Gastroesophageal sphincter (tissue), 4 donors: Measurements from ENCODE around the gene KRTAP17-1. TPM values are rescaled to one million over a fixed set of nuclear protein-coding genes. Genes with fewer than 3 reads are reported as not detected.

ENCODE experiments used
- ATAC-seq: fragments of 150-250 bp; one replicate; pipeline ENCODE4 v1.9.1; 2016; ENCODE audit warnings: mild to moderate bottlenecking, moderate library complexity
- H3K27ac ChIP-seq, 4 donors: fragments of 200-600 bp; sonication (generic) in 3 of 4; 1 replicate in 3 of 4; 2 replicates in 1 of 4; pipeline ENCODE4 v1.5.1; 2016 to 2019
- H3K27me3 ChIP-seq: fragments of 200-600 bp; sonication (generic); one replicate; pipeline ENCODE4 v1.5.1; 2019
- H3K36me3 ChIP-seq, 2 donors: fragments of 200-600 bp; sonication (generic); one replicate each; pipeline ENCODE4 v1.5.1; 2019; ENCODE audit warnings: control low read depth in 1 of 2
- H3K4me1 ChIP-seq, 3 donors: fragments of 200-600 bp; sonication (generic); 1 replicate in 2 of 3; 2 replicates in 1 of 3; pipeline ENCODE4 v1.5.1; 2016 to 2019; ENCODE audit warnings: control low read depth in 2 of 3
- H3K4me3 ChIP-seq, 2 donors: fragments of 200-600 bp; sonication (generic); one replicate each; pipeline ENCODE4 v1.5.1; 2019; ENCODE audit warnings: mild to moderate bottlenecking in 1 of 2, moderate library complexity in 1 of 2
- H3K9me3 ChIP-seq, 3 donors: fragments of 200-600 bp; sonication (generic); one replicate each; pipeline ENCODE4 v1.5.1; 2017 to 2019; ENCODE audit warnings: control low read depth in 2 of 3
- CTCF ChIP-seq, 4 experiments: fragments of 200-600 bp in 2 of 4; fragments of 450-650 bp in 2 of 4; sonication (generic) in 1 of 4; IDR thresholded peaks; one replicate each; pipeline ENCODE4 v1.5.1; 2017 to 2019; ENCODE audit warnings: antibody characterized with exemption in 4 of 4, mild to moderate bottlenecking in 2 of 4, moderate library complexity in 2 of 4
- EP300 ChIP-seq: sonication (generic); formaldehyde crosslinking; IDR thresholded peaks from one replicate; pipeline ENCODE4 v1.6.1; 2017; ENCODE audit warnings: antibody characterized with exemption, mild to moderate bottlenecking
- POLR2A ChIP-seq, 2 donors: fragments of 450-650 bp; IDR thresholded peaks; one replicate each; pipeline ENCODE4 v1.6.1; 2017; ENCODE audit warnings: antibody characterized with exemption in 2 of 2, mild to moderate bottlenecking in 2 of 2, moderate library complexity in 1 of 2
- POLR2AphosphoS5 ChIP-seq: sonication (generic); formaldehyde crosslinking; IDR thresholded peaks from one replicate; pipeline ENCODE4 v1.6.1; 2017; ENCODE audit warnings: antibody characterized with exemption
- WGBS, 2 donors: methylation state at CpG; one replicate each; pipeline ENCODE4 v1.1.5; 2018; ENCODE audit warnings: low coverage in 1 of 2; 5-methylcytosine and 5-hydroxymethylcytosine counted together
- total RNA-seq, 4 donors: library from RNA; depleted of rRNA; stranded (reverse); fragments of >200 nt; gene quantifications; one replicate each; pipeline ENCODE4 v1.1.0, GENCODE V29; 2016

Gene KRTAP17-1
- total RNA-seq: not detected

DNA sequence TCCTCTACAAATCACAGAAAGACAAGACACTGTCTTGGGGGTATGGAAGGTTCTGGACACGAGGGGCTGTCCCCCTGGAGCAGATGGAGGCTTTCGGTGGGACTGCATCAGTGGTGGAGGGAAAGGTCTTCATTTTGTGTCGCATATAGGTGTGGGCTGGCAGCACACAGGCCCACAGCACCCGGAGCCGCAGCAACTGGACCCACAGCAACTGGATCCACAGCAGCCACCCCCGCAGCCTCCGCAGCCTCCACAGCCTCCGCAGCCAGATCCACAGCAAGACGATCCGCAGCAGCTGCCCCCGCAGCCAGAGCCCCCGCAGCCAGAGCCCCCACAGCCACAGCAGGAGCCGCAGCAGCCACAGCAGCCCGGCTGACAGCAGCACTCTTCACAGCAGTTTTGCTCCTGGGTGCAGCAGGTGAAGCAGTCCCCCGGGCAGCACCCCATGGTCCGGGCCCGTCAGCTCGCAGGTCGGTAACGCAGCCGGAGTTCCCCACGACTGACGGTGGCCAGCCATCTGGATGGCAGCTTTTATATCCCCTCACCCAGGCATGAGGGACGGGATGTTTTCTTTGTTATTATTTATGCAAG, at the start of gene KRTAP17-1:
Gene KRTAP17-1, minus strand, starts transcription at position 507 of the 591 bp plus-strand sequence. Its CDS starts 60 bp downstream, at position 447.
- H3K9me3 ChIP-seq: peaks cover 0 to 11% (median 0%) of the 10 kb centered on the region in 3 donors
- no peak within 1 kb of the TSS for H3K27ac ChIP-seq
- no peaks in the 10 kb centered on the region for H3K36me3 ChIP-seq
- no peak for ATAC-seq
- 76 to 96% methylated on average over 3 of the region's 24 CpGs for WGBS, 2 donors
- TF ChIP-seq POLR2AphosphoS5: no peak
- TF ChIP-seq EP300: no peak
- no peak for TF ChIP-seq POLR2A (IDR thresholded peaks at IDR 0.05)
- TF ChIP-seq CTCF (IDR thresholded peaks at IDR 0.05): no peak
- H3K27me3 ChIP-seq: peaks cover 23% of the 10 kb centered on the region
- H3K4me3 ChIP-seq: no peak within 1 kb of the TSS
- H3K4me1 ChIP-seq: no peaks in the 10 kb centered on the region

GRCh38 chr17:41363881-41364280, 48.4 kb upstream of the KRTAP17-1 start:
- no peak for TF ChIP-seq POLR2A (IDR thresholded peaks at IDR 0.05)
- TF ChIP-seq EP300: no peak
- no peak for TF ChIP-seq CTCF (IDR thresholded peaks at IDR 0.05)
- TF ChIP-seq POLR2AphosphoS5: no peak
- WGBS, 2 donors: 80 to 88% methylated on average over 1 to 2 of the region's 2 CpGs
- Histone ChIP-seq H3K27ac (no peak overlapping the region), H3K4me3 (no peak overlapping the region), H3K4me1 (no peaks in the 10 kb centered on the region), H3K9me3 (no peaks in the 10 kb centered on the region), H3K36me3 (no peaks in the 10 kb centered on the region), H3K27me3 (no peaks in the 10 kb centered on the region)
- no peak for ATAC-seq

DNA sequence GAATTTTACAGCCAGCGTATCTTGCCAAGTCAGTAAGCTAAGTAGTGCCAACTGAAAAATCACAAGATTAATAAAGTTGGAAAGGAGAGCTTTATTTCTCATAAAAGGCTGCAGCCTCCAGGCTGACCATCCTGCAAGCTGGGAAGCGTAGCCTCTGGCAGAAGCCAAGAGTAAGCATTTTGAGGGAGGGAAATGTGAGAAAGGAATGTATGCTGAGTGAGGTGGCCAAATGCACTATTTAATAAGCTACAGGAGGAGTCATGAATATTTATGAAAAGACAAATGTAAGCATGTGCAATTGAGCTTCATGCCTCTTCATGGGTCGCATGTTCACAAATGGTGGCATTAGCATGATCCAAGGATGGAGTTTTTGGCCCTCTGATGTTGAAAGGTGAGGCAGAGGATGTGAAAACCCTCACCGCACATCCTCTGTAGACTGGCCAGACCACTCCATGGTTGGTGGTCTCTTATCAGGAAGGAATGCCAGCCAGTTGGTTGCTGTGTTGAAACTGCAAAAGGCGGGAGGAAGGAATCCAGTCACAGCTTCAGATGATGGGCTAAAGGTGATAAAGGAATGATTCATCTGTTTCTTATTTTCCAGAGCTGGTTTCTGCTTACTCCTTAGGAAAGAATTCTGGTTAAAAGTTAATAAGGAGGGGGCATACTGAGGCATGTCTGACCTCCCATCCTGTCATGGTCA, 44.9 kb upstream of the KRTAP17-1 start:
- no peak overlapping the region for H3K27ac ChIP-seq
- no peaks in the 10 kb centered on the region for H3K4me1 ChIP-seq
- TF ChIP-seq EP300 (no peak), POLR2A (IDR thresholded peaks at IDR 0.05) (no peak), CTCF (IDR thresholded peaks at IDR 0.05) (no peak), POLR2AphosphoS5 (no peak)
- no peak overlapping the region for H3K4me3 ChIP-seq
- no peaks in the 10 kb centered on the region for H3K27me3 ChIP-seq
- whole genome bisulfite sequencing, 2 donors: 67 to 76% methylated on average over 3 to 5 of the region's 5 CpGs
- H3K36me3 ChIP-seq: no peaks in the 10 kb centered on the region
- ATAC-seq: no peak
- H3K9me3 ChIP-seq: peaks cover 0 to 4% (median 0%) of the 10 kb centered on the region in 3 donors

DNA sequence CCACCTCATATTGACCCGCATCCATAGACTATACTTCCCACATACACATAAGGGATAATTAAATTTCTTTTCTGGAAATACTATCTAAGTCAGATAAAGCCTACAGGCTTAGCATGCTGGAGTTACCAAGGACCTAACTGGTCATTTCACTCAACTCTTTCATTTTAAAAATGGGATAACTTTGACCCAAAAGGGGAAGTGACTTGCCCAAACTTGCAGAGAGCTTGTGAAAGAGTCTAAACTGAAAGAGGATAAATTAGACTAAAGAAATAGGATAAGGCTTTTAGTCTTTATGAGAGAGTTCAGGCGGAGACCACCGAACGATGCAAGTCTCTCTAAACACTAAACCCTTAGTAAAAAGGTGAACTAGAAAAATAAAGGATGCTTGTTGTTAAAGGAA, 39.0 kb upstream of the KRTAP17-1 start:
- no peak overlapping the region for H3K27ac ChIP-seq
- no peak overlapping the region for H3K4me3 ChIP-seq
- peaks cover 0 to 4% (median 0%) of the 10 kb centered on the region in 3 donors for H3K9me3 ChIP-seq
- WGBS, 2 donors: 93 to 95% methylated on average over 4 of the region's 4 CpGs
- no peaks in the 10 kb centered on the region for H3K36me3 ChIP-seq
- ATAC-seq: no peak
- no peaks in the 10 kb centered on the region for H3K27me3 ChIP-seq
- no peaks in the 10 kb centered on the region for H3K4me1 ChIP-seq
- TF ChIP-seq POLR2AphosphoS5 (no peak), EP300 (no peak), POLR2A (IDR thresholded peaks at IDR 0.05) (no peak), CTCF (IDR thresholded peaks at IDR 0.05) (no peak)
